ENCODE measurements around the gene GJA10.

GJA10 gene

GRCh38 chr6:89917801-89918366 lies 23.6 kb downstream of the GJA10 start:
- no peak for TF ChIP-seq CTCF (IDR thresholded peaks at IDR 0.05; ENCODE audit: low read depth, low read length, missing control alignments)

GRCh38 chr6:89921197-89921596 lies 26.9 kb downstream of the GJA10 start:
- no peak for DNase-seq (ENCODE audit: extremely low read depth, low read depth)
- no peak for TF ChIP-seq CTCF (IDR thresholded peaks at IDR 0.05; ENCODE audit: low read depth, low read length, missing control alignments)
- no peak overlapping the region for H3K4me3 ChIP-seq (replicated peaks; ENCODE audit: low read depth, low read length)

More at GRCh38 chr6:89917801-89918366, 23.6 kb downstream of the GJA10 start:
- no peak for DNase-seq (ENCODE audit: extremely low read depth, low read depth)
- no peak overlapping the region for H3K4me3 ChIP-seq (replicated peaks; ENCODE audit: low read depth, low read length)

- no peak for DNase-seq (ENCODE audit: extremely low read depth, low read depth)
- TF ChIP-seq CTCF (IDR thresholded peaks at IDR 0.05; ENCODE audit: low read depth, low read length, missing control alignments) = no peak
- no peak overlapping the region for H3K4me3 ChIP-seq (replicated peaks; ENCODE audit: low read depth, low read length)
Observed at GRCh38 chr6:89921691-89922090, 27.4 kb downstream of the GJA10 start.

- TF ChIP-seq CTCF (IDR thresholded peaks at IDR 0.05; ENCODE audit: low read depth, low read length, missing control alignments) = no peak
- no peak for DNase-seq (ENCODE audit: extremely low read depth, low read depth)
- H3K4me3 ChIP-seq (replicated peaks; ENCODE audit: low read depth, low read length) = no peak overlapping the region
Observed at GRCh38 chr6:89924231-89924630, 30.0 kb downstream of the GJA10 start.

- H3K4me3 ChIP-seq (replicated peaks; ENCODE audit: low read depth, low read length) = no peak overlapping the region
- no peak for TF ChIP-seq CTCF (IDR thresholded peaks at IDR 0.05; ENCODE audit: low read depth, low read length, missing control alignments)
- DNase-seq (ENCODE audit: extremely low read depth, low read depth) = no peak
Observed at GRCh38 chr6:89925826-89926225, 31.6 kb downstream of the GJA10 start.

GRCh38 chr6:89927264-89927663 lies 33.0 kb downstream of the GJA10 start:
- no peak for DNase-seq (ENCODE audit: extremely low read depth, low read depth)
- TF ChIP-seq CTCF (IDR thresholded peaks at IDR 0.05; ENCODE audit: low read depth, low read length, missing control alignments) = no peak
- H3K4me3 ChIP-seq (replicated peaks; ENCODE audit: low read depth, low read length) = no peak overlapping the region

Measured in HFF-Myc (cell line).